Heart left ventricle (tissue), 16 donors: ENCODE results near the gene DCDC1. TPM values are rescaled to one million over a fixed set of nuclear protein-coding genes. Genes with fewer than 3 reads are reported as not detected.

Source experiments
- ATAC-seq, 4 donors: fragments of 200-7000 bp; cut with Tn5 transposase; one replicate each; pipeline ENCODE4 v1.9.1; 2020 to 2022; ENCODE audit warnings: moderate library complexity in 4 of 4, mild to moderate bottlenecking in 3 of 4, moderate number of reproducible peaks in 1 of 4
- DNase-seq, 5 donors: peaks; one replicate each; pipeline ENCODE4 v3.0.0-alpha.2; 2020
- H3K27ac ChIP-seq, 12 donors: fragments of 200-600 bp; sonication (generic) in 4 of 12; one replicate each; pipeline versions ENCODE4 v1.5.0 to v1.8.0; 2016 to 2022; ENCODE audit warnings: mild to moderate bottlenecking in 2 of 12
- H3K27me3 ChIP-seq, 9 donors: fragments of 200-600 bp; sonication (generic) in 2 of 9; one replicate each; pipeline versions ENCODE4 v1.5.1 to v1.8.0; 2016 to 2022; ENCODE audit warnings: mild to moderate bottlenecking in 3 of 9
- H3K36me3 ChIP-seq, 9 donors: fragments of 200-600 bp; sonication (generic) in 2 of 9; one replicate each; pipeline versions ENCODE4 v1.5.0 to v1.8.0; 2018 to 2022; ENCODE audit warnings: mild to moderate bottlenecking in 2 of 9
- H3K4me1 ChIP-seq, 12 donors: fragments of 200-600 bp; sonication (generic) in 4 of 12; one replicate each; pipeline versions ENCODE4 v1.5.0 to v1.8.0; 2016 to 2022; ENCODE audit warnings: mild to moderate bottlenecking in 3 of 12
- H3K4me3 ChIP-seq, 12 donors: fragments of 200-600 bp; sonication (generic) in 4 of 12; one replicate each; pipeline versions ENCODE4 v1.5.0 to v1.8.0; 2017 to 2022; ENCODE audit warnings: mild to moderate bottlenecking in 9 of 12, moderate library complexity in 4 of 12
- H3K9me3 ChIP-seq, 12 donors: fragments of 200-600 bp; sonication (generic) in 4 of 12; one replicate each; pipeline versions ENCODE4 v1.5.0 to v1.8.0; 2016 to 2022; ENCODE audit warnings: mild to moderate bottlenecking in 1 of 12
- CTCF ChIP-seq, 12 donors: fragments of 200-600 bp; sonication (generic) in 4 of 12; IDR thresholded peaks; one replicate each; pipeline versions ENCODE4 v1.5.0 to v1.8.0; 2018 to 2022; ENCODE audit warnings: antibody characterized with exemption in 12 of 12, mild to moderate bottlenecking in 5 of 12
- POLR2A ChIP-seq, 2 donors: fragments of 450-650 bp; IDR thresholded peaks; one replicate each; pipeline ENCODE4 v1.6.1; 2017; ENCODE audit warnings: antibody characterized with exemption in 2 of 2, mild to moderate bottlenecking in 2 of 2, moderate library complexity in 2 of 2
- WGBS, 4 donors: extraction: QIAGEN DNeasy Blood & Tissue Kit in 2 of 4; methylation state at CpG; one replicate each; pipeline versions ENCODE4 v1.1.5 to v1.1.7; 2013 to 2018; 5-methylcytosine and 5-hydroxymethylcytosine counted together
- intact Hi-C, 10 donors: fragments of 100-400 bp; cut with DNase I; formaldehyde crosslinking; loops; one replicate each; pipeline versions ENCODE4 v1.11.1 to v1.14.2; 2022
- polyA plus RNA-seq, 2 donors: library from polyadenylated mRNA; stranded (reverse); fragments of 200-250 nt; gene quantifications; one replicate each; pipeline ENCODE4 v1.2.3, GENCODE V29; 2013
- total RNA-seq, 9 donors: library from RNA; depleted of rRNA in 2 of 9; stranded (reverse); fragments of >200 nt in 2 of 9; fragmentation: NEBNext Ultra II Directional in 3 of 9; extraction: Animal tissue kit (Norgen Biotek cat#: 25700) in 3 of 9; gene quantifications; one replicate each; pipeline versions ENCODE4 v1.1.0 to v1.2.4, GENCODE V29; 2016 to 2023
- donor health status: ischemic (EF 13 %, LVEDD 7.1; RV severe dilation, severe dysfunction).
- donor health status: healthy with polysubstance abuse.
- donor health status: DM: no; HTN: yes; CAD: no.
- donor health status: DM: no; HTN: no; CAD: no.
- donor health status: ischemic (EF 25% LVEDD 6.9; RV normal size, moderate dysfunction).
- donor health status: ischemic (EF 25% LVEDD 5.7; RV mildly dilated, moderate dysfunction).
- donor health status: healthy.
- donor health status: DM: yes; HTN: yes; CAD: no.
- donor health status: ischemic (EF 35%, LVEDD 5.7; RV mildly dilated, moderate dysfunction).
- donor health status: nonischemic (EF 11% LVEDD 7.7; RV severe dilation, severe dysfunction).
- donor health status: DM: yes; HTN: yes; CAD: no.
- donor health status: PGD.
- donor health status: ischemic (EF 29% LVEDD 5.4; RV normal size, mild dysfunction).
- donor health status: nonischemic (EF 23%, LVEDD 6.1; RV moderate dilation, normal function).

DCDC1 gene
- total and polyA plus RNA-seq, 11 donors, result 0.07 to 1.0 (median 0.12) TPM; not detected in 7

DNA sequence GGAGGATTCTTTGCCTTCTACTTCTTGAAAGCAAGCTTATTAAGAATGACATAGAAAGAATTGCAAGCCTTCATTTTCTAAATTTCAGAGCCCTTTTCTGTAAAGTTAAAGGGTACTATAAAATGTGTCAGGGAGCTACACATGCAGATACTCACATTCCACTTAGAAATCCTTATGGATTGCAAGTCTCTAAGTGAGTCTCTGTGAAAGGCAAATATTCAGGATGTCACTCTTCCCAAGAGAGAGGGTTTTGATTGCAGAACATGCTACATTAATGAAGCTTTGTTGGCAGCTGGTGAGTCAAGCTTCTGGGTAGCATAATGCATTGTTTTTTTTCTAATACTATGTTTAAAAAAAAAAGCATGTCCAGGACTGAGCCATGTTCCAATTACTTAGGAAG, 369.2 kb downstream of the DCDC1 start:
- Histone ChIP-seq H3K36me3 (no peaks in the 10 kb centered on the region), H3K4me1 (no peaks in the 10 kb centered on the region), H3K27me3 (peaks cover 0 to 7% (median 0%) of the 10 kb centered on the region in 9 donors), H3K4me3 (no peak overlapping the region), H3K27ac (no peak overlapping the region), H3K9me3 (no peaks in the 10 kb centered on the region)
- no peak for ATAC-seq
- no peak for DNase-seq
- intact Hi-C loops, result no loop called here
- TF ChIP-seq POLR2A (IDR thresholded peaks at IDR 0.05), result no peak

DNA sequence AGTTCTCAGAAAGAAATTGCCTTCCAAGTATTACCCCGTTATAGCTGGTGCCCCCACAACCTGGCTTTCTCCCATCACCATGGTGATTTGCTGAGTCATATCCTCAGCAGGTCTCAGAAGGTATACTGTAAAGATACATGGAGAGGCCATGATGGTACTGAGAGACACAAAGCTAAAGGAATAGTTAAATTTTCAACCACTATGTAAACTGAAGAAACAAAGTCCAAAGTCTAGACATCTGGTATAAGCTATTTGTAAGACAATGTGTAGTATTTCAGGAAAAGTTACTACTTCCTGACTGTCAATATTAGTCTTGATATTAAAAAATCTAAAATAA, 377.1 kb downstream of the DCDC1 start:
- H3K27ac ChIP-seq, result no peak overlapping the region
- no peaks in the 10 kb centered on the region for H3K27me3 ChIP-seq
- no peak for DNase-seq
- ATAC-seq, result no peak
- H3K4me3 ChIP-seq, result no peak overlapping the region
- intact Hi-C loops, result no loop called here
- H3K36me3 ChIP-seq, result no peaks in the 10 kb centered on the region
- H3K9me3 ChIP-seq, result no peaks in the 10 kb centered on the region
- TF ChIP-seq CTCF (IDR thresholded peaks at IDR 0.05) (no peak), POLR2A (IDR thresholded peaks at IDR 0.05) (no peak)
- 29 to 56% (median 47%) methylated on average over 1 of the region's 1 CpG for WGBS, 4 donors
- H3K4me1 ChIP-seq, result no peaks in the 10 kb centered on the region

- 71 to 88% (median 83%) methylated on average over 2 of the region's 2 CpGs for WGBS, 4 donors
- intact Hi-C loops, result no loop called here
- no peaks in the 10 kb centered on the region for H3K27me3 ChIP-seq
- no peaks in the 10 kb centered on the region for H3K9me3 ChIP-seq
- H3K4me3 ChIP-seq, result no peak overlapping the region
- no peak overlapping the region for H3K27ac ChIP-seq
- TF ChIP-seq CTCF (IDR thresholded peaks at IDR 0.05), result no peak
- no peak for TF ChIP-seq POLR2A (IDR thresholded peaks at IDR 0.05)
- no peak for DNase-seq
- no peak for ATAC-seq
- H3K4me1 ChIP-seq, result no peaks in the 10 kb centered on the region
- H3K36me3 ChIP-seq, result no peaks in the 10 kb centered on the region
Observed at GRCh38 chr11:30991802-30992512, 377.6 kb downstream of the DCDC1 start.

DNA sequence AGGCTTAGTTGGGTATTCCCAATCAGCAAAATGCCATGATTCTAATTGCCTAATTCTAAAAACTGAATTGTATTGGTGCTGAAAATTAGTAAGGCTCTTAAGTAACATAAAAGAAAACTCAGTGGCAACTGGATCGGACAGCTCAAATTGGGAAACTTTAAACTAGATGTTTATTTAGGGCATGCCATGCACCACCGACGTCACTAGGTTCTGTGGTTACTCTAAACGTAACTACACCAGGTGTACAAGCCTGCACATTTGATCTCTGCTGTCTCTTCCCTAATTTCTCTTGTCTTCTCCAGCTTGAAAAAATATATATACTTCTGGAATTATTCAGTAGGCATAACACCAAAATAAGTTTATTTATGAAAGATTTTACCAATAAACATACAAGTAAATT, 378.2 kb downstream of the DCDC1 start:
- H3K36me3 ChIP-seq, result no peaks in the 10 kb centered on the region
- H3K4me1 ChIP-seq, result no peaks in the 10 kb centered on the region
- DNase-seq (no peak), ATAC-seq (no peak)
- 89 to 93% (median 90%) methylated on average over 4 of the region's 4 CpGs for WGBS, 4 donors
- no peak overlapping the region for H3K4me3 ChIP-seq
- no peaks in the 10 kb centered on the region for H3K27me3 ChIP-seq
- no peaks in the 10 kb centered on the region for H3K9me3 ChIP-seq
- no peak for TF ChIP-seq CTCF (IDR thresholded peaks at IDR 0.05)
- TF ChIP-seq POLR2A (IDR thresholded peaks at IDR 0.05), result no peak
- no peak overlapping the region for H3K27ac ChIP-seq
- intact Hi-C loops, result no loop called here
